K562 (cell line): ENCODE measurements around the gene MS4A2. TPM values are rescaled to one million over a fixed set of nuclear protein-coding genes. Genes with fewer than 3 reads are reported as not detected.

Experiments used
- CBFB ChIP-seq: sonication (generic); formaldehyde crosslinking; IDR thresholded peaks from 2 replicates; pipeline ENCODE4 v1.4.0; 2020; ENCODE audit warnings: mild to moderate bottlenecking, missing genetic modification reagents
- ETV6 ChIP-seq, 3 experiments: fragments of 150-350 bp in 1 of 3; sonication (generic) in 1 of 3; formaldehyde crosslinking in 1 of 3; IDR thresholded peaks; 2 replicates each; pipeline versions ENCODE4 v1.6.1 to v1.8.0; 2014 to 2022; ENCODE audit warnings: borderline replicate concordance in 2 of 3, low read depth in 2 of 3, antibody characterized with exemption in 1 of 3, low read length in 1 of 3, mild to moderate bottlenecking in 1 of 3, missing genetic modification reagents in 1 of 3
- HIVEP1 ChIP-seq: fragments of 250-450 bp; sonication (Bioruptor Pico); IDR thresholded peaks from 2 replicates; pipeline ENCODE4 v1.4.0; 2020; ENCODE audit warnings: mild to moderate bottlenecking
- ILF3 ChIP-seq: fragments of 450-650 bp; IDR thresholded peaks from 2 replicates; pipeline ENCODE4 v1.6.1; 2018; ENCODE audit warnings: antibody characterized with exemption, mild to moderate bottlenecking, moderate library complexity, borderline replicate concordance
- KDM4B ChIP-seq, 2 experiments: fragments of 450-650 bp in 1 of 2; sonication (generic) in 1 of 2; IDR thresholded peaks; 2 replicates each; pipeline ENCODE4 v1.6.1; 2016 to 2017; ENCODE audit warnings: borderline replicate concordance in 2 of 2, antibody characterized with exemption in 1 of 2, low read depth in 1 of 2, mild to moderate bottlenecking in 1 of 2
- KLF6 ChIP-seq: fragments of 250-450 bp; sonication (Bioruptor Pico); IDR thresholded peaks from 2 replicates; pipeline ENCODE4 v1.4.0; 2020; ENCODE audit warnings: mild to moderate bottlenecking, moderate library complexity, borderline replicate concordance
- MCM7 ChIP-seq, 2 experiments: fragments of 450-650 bp; IDR thresholded peaks; 2 replicates each; pipeline ENCODE4 v1.6.1; 2016 to 2018
- NELFE ChIP-seq: IDR thresholded peaks from 2 replicates; pipeline ENCODE4 v1.6.1; 2011; ENCODE audit warnings: mild to moderate bottlenecking; ENCODE audit not compliant: insufficient read depth, insufficient read length
- NR2C2 ChIP-seq, 2 experiments: fragments of 200-800 bp in 1 of 2; sonication (Bioruptor generic) in 1 of 2; sonication (generic) in 1 of 2; formaldehyde crosslinking in 1 of 2; IDR thresholded peaks; 2 replicates each; pipeline versions ENCODE4 v1.6.1 to v1.8.0; 2016 to 2022; ENCODE audit warnings: mild to moderate bottlenecking in 1 of 2, missing compliant biosample characterization in 1 of 2, missing genetic modification characterization in 1 of 2, missing genetic modification reagents in 1 of 2
- PYGO2 ChIP-seq: fragments of 450-650 bp; IDR thresholded peaks from 2 replicates; pipeline ENCODE4 v1.6.1; 2016; ENCODE audit warnings: mild to moderate bottlenecking, missing genetic modification characterization, moderate library complexity, missing compliant biosample characterization
- RBFOX2 ChIP-seq: fragments of 200-400 bp; formaldehyde crosslinking; IDR thresholded peaks from 2 replicates; pipeline ENCODE4 v1.6.1; 2017; ENCODE audit warnings: low read depth, mild to moderate bottlenecking, low read length, moderate library complexity
- SETDB1 ChIP-seq: IDR thresholded peaks from one replicate; pipeline ENCODE4 v1.6.1; 2012; ENCODE audit warnings: low read length, control low read depth, inconsistent platforms
- SMARCA5 ChIP-seq: fragments of 450-650 bp; IDR thresholded peaks from 2 replicates; pipeline ENCODE4 v1.6.1; 2016
- SP1 ChIP-seq: sonication (generic); formaldehyde crosslinking; IDR thresholded peaks from 2 replicates; pipeline ENCODE4 v1.8.1; 2022; ENCODE audit warnings: mild to moderate bottlenecking, missing genetic modification reagents
- ZBED1 ChIP-seq: IDR thresholded peaks from 2 replicates; pipeline ENCODE4 v1.6.1; 2014
- ZNF174 ChIP-seq: fragments of 250-450 bp; sonication (Bioruptor Pico); IDR thresholded peaks from 2 replicates; pipeline ENCODE4 v1.4.0; 2020; ENCODE audit warnings: mild to moderate bottlenecking
- ZNF584 ChIP-seq: fragments of 200-800 bp; sonication (Bioruptor generic); IDR thresholded peaks from 2 replicates; pipeline ENCODE4 v1.6.1; 2016; ENCODE audit warnings: low read depth, mild to moderate bottlenecking, missing genetic modification characterization, missing compliant biosample characterization
- ZNF717 ChIP-seq: fragments of 250-450 bp; sonication (Bioruptor Pico); IDR thresholded peaks from 2 replicates; pipeline ENCODE4 v1.5.0; 2021
- ZNF830 ChIP-seq: fragments of 250-450 bp; sonication (Bioruptor Pico); IDR thresholded peaks from 2 replicates; pipeline ENCODE4 v1.5.0; 2021; ENCODE audit warnings: mild to moderate bottlenecking
- ZZZ3 ChIP-seq: fragments of 450-650 bp; IDR thresholded peaks from 2 replicates; pipeline ENCODE4 v1.6.1; 2016; ENCODE audit warnings: antibody characterized with exemption, mild to moderate bottlenecking, moderate library complexity
- polyA plus RNA-seq, 8 experiments: library from polyadenylated mRNA; depleted of rRNA in 4 of 8; stranded (reverse) in 5 of 8; unstranded in 3 of 8; fragments of >200 nt; fragmentation: Nextera tagmentation in 2 of 8; fragmentation: Illumina TruSeq in 1 of 8; extraction: Ambion mirVana in 2 of 8; extraction: Trizol in 1 of 8; gene quantifications; 2 replicates each; pipeline versions ENCODE4 v1.2.1 to v1.2.3, GENCODE V29; 2011 to 2014; ENCODE audit warnings: inconsistent platforms in 1 of 8, missing spikeins in 1 of 8
- total RNA-seq, 7 experiments: library from RNA; depleted of rRNA in 6 of 7; stranded (reverse); fragments of >200 nt in 6 of 7; fragmentation: Illumina TruSeq in 2 of 7; extraction: Trizol in 2 of 7; gene quantifications; 2 replicates each; pipeline versions ENCODE4 v1.2.1 to v1.2.3, GENCODE V29; 2011 to 2021; ENCODE audit warnings: low replicate concordance in 1 of 7
- TF ChIP-seq, protein P1 (sequence below), 2 experiments: fragments of 450-650 bp; IDR thresholded peaks; 2 replicates each; pipeline ENCODE4 v1.6.1; 2016; ENCODE audit warnings: mild to moderate bottlenecking in 2 of 2, borderline replicate concordance in 1 of 2, low read depth in 1 of 2, moderate library complexity in 1 of 2

The MS4A2 gene
- total and polyA plus RNA-seq, 9 of the 15 experiments (the other 6 are each of a cell fraction or from before 2014, with no cell fraction given): 0.06 to 5.7 (median 0.86) TPM

DNA sequence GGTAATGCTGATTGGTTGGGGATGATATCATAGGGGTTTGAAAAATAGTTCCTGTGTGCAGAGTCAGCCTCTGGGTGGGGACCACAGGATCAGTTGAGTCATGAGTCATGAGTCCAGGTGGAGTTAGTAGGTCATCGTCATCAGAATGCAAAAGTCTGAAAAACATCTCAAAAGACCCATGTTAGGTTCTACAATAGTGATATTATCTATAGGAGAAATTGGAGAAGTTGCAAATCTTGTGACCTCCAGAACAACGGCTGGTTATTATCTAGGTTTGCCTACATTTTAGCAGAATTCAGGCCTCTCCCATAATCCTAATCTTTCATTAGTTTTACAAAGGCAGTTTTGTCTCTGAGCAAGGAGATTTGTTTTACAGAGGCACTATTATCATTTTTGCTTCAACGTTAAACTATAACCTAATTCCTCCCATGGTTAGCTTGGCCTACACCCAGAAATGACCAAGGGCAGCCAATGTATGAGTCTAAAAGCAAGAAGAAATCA is 38.9 kb downstream of the MS4A2 start (continued):
- TF ChIP-seq ETV6 (IDR thresholded peaks at IDR 0.05; ENCODE audit: borderline replicate concordance in 1 of 2, low read depth in 2 of 2, low read length in 1 of 2): no peak
- TF ChIP-seq ETV6 (CRISPR knock-in tag; IDR thresholded peaks at IDR 0.05; ENCODE audit: borderline replicate concordance): no peak
- no peak for TF ChIP-seq NELFE
- no peak for TF ChIP-seq RBFOX2
- no peak for TF ChIP-seq ZBED1
- no peak for TF ChIP-seq HIVEP1 (CRISPR knock-in tag)
- TF ChIP-seq SETDB1: no peak
- no peak for TF ChIP-seq SMARCA5
- TF ChIP-seq, protein P1, sequence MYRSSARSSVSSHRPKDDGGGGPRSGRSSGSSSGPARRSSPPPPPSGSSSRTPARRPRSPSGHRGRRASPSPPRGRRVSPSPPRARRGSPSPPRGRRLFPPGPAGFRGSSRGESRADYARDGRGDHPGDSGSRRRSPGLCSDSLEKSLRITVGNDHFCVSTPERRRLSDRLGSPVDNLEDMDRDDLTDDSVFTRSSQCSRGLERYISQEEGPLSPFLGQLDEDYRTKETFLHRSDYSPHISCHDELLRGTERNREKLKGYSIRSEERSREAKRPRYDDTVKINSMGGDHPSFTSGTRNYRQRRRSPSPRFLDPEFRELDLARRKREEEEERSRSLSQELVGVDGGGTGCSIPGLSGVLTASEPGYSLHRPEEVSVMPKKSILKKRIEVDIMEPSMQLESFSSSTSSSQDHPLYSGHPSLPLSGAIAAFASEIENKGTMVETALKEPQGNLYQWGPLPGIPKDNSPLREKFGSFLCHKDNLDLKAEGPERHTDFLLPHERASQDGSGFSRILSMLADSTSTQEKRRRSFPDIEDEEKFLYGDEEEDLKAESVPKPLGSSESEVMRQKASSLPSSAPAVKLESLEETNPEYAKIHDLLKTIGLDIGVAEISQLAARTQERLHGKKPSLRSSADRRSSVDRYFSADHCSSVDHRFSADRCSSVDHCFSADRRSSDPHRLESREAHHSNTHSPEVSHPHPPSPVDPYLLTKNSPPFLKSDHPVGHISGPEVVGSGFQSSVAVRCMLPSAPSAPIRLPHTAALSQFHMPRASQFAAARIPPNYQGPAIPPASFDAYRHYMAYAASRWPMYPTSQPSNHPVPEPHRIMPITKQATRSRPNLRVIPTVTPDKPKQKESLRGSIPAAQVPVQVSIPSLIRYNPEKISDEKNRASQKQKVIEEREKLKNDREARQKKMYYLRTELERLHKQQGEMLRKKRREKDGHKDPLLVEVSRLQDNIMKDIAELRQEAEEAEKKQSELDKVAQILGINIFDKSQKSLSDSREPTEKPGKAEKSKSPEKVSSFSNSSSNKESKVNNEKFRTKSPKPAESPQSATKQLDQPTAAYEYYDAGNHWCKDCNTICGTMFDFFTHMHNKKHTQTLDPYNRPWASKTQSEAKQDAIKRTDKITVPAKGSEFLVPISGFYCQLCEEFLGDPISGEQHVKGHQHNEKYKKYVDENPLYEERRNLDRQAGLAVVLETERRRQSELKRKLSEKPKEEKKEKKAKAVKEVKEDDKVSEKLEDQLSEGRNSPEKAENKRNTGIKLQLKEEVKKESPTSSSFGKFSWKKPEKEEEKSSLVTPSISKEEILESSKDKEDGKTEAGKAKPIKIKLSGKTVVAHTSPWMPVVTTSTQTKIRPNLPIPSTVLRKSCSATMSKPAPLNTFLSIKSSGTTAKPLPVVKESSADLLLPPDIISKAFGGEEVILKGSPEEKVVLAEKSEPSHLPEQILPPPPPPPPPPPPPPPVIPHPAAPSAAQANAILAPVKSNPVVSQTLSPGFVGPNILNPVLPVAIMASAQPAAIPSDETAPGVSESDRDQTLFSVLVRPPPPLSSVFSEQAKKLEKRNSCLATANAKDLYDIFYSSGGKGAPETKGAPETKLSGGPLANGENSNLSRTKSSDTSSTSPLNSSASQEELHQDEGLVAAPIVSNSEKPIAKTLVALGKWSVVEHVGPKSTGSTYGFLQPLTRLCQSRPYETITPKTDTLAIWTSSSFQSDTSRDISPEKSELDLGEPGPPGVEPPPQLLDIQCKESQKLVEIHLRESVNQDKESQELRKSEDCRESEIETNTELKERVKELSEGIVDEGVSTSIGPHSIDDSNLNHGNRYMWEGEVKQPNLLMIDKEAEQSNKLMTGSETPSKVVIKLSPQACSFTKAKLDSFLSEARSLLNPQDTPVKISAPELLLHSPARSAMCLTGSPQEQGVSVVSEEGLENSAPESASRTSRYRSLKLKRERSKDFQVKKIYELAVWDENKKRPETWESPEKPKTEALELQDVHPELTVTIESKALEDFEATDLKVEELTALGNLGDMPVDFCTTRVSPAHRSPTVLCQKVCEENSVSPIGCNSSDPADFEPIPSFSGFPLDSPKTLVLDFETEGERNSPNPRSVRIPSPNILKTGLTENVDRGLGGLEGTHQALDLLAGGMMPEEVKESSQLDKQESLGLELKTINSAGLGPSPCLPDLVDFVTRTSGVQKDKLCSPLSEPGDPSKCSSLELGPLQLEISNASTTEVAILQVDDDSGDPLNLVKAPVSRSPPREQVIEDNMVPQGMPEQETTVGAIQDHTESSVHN (IDR thresholded peaks at IDR 0.05; ENCODE audit: borderline replicate concordance in 1 of 2, low read depth in 1 of 2): peak in 1 of 2 experiments; percentile 53; a peak in 1 of 4 replicates
- no peak for TF ChIP-seq ILF3
- 0 out of 2 replicates have a peak, but pooled peaks have one; percentile 15 for TF ChIP-seq ZNF584 (CRISPR knock-in tag)
- no peak for TF ChIP-seq KDM4B (IDR thresholded peaks at IDR 0.05; ENCODE audit: borderline replicate concordance in 2 of 2, low read depth in 1 of 2)
- no peak for TF ChIP-seq SP1 (CRISPR knock-in tag)
- no peak for TF ChIP-seq MCM7 (IDR thresholded peaks at IDR 0.05)
- TF ChIP-seq ZNF174 (CRISPR knock-in tag): no peak
- no peak for TF ChIP-seq KLF6 (CRISPR knock-in tag)
- TF ChIP-seq PYGO2: no peak
- no peak for TF ChIP-seq ZNF717
- no peak for TF ChIP-seq ZNF830
- TF ChIP-seq ZZZ3: no peak
- TF ChIP-seq CBFB (CRISPR knock-in tag): no peak
- TF ChIP-seq NR2C2 (CRISPR knock-in tag; IDR thresholded peaks at IDR 0.05): no peak
- 0 out of 2 replicates have a peak, but pooled peaks have one; percentile 20 for TF ChIP-seq NR2C2 (tag; IDR thresholded peaks at IDR 0.05)
